K562 (cell line): ENCODE measurements around the gene PDE9A. TPM values are rescaled to one million over a fixed set of nuclear protein-coding genes. Genes with fewer than 3 reads are reported as not detected.

ENCODE experiments used
- ATAC-seq: fragments of 200-7000 bp; cut with Tn5 transposase; 3 replicates; pipeline ENCODE4 v1.9.1; 2020; ENCODE audit warnings: moderate library complexity
- BruUV-seq: library from RNA; stranded (reverse); fragments of 400-500 nt; replicated peaks from 2 replicates; lab custom pipeline; 2021; lab: Mats Ljungman, UMichigan
- CTCF ChIA-PET: fragments of 300-600 bp; formaldehyde crosslinking; extraction: SDS; loops from one replicate; lab custom pipeline; 2021; ENCODE audit warnings: low intra/inter-chr PET ratio; lab: Yijun Ruan, JAX
- POLR2A ChIA-PET: fragments of 300-600, 350-650 bp; sonication (Branson Sonifier 250); formaldehyde crosslinking; extraction: SDS; loops from one replicate; lab custom pipeline; 2021; ENCODE audit warnings: antibody characterized with exemption, inconsistent platforms; lab: Yijun Ruan, JAX
- DNase-seq, 4 experiments: peaks; one replicate each; pipeline versions ENCODE4 v3.0.0 to v3.0.0-alpha.2; 2011 to 2018; ENCODE audit warnings: low spot score in 3 of 4, mixed read lengths in 3 of 4; ENCODE audit errors: extremely low read depth in 1 of 4
- FAIRE-seq: peaks from 2 replicates; lab custom pipeline; 2011; peaks lifted over from hg19 to GRCh38; lab: Jason Lieb, UNC
- H2AFZ ChIP-seq: 2 replicates; pipeline ENCODE4 v1.6.0; 2011; ENCODE audit warnings: low read depth, low read length, control low read depth, inconsistent platforms
- H3K27ac ChIP-seq: fragments of 200-600 bp; 3 replicates; pipeline ENCODE4 v1.8.0; 2011; ENCODE audit warnings: low read depth, mild to moderate bottlenecking, control low read depth, inconsistent platforms, low read length, moderate library complexity, mixed read lengths; ENCODE audit errors: extremely low read depth
- H3K27me3 ChIP-seq, 2 experiments: fragments of 300-600 bp in 1 of 2; 2 replicates in 1 of 2; 3 replicates in 1 of 2; pipeline versions ENCODE4 v1.6.0 to v1.8.0; 2011; ENCODE audit warnings: inconsistent platforms in 2 of 2, low read length in 2 of 2, mild to moderate bottlenecking in 1 of 2, mixed read lengths in 1 of 2, moderate library complexity in 1 of 2; ENCODE audit not compliant: control insufficient read depth in 2 of 2, insufficient read depth in 2 of 2
- H3K36me3 ChIP-seq: fragments of 300-600 bp; 3 replicates; pipeline ENCODE4 v1.8.0; 2011; ENCODE audit warnings: mild to moderate bottlenecking, low read length, inconsistent platforms; ENCODE audit not compliant: control insufficient read depth, insufficient read depth
- H3K4me1 ChIP-seq, 2 experiments: fragments of 200-600 bp in 1 of 2; replicated peaks in 1 of 2; 2 replicates in 1 of 2; 3 replicates in 1 of 2; pipeline versions ENCODE4 v1.5.1 to v1.8.0; 2011; ENCODE audit warnings: inconsistent platforms in 2 of 2, low read length in 2 of 2, mild to moderate bottlenecking in 1 of 2, mixed read lengths in 1 of 2, moderate library complexity in 1 of 2; ENCODE audit not compliant: control insufficient read depth in 2 of 2, insufficient read depth in 2 of 2
- H3K4me2 ChIP-seq: 2 replicates; pipeline ENCODE4 v1.6.1; 2011; ENCODE audit warnings: low read length, control low read depth, inconsistent platforms, mixed read lengths; ENCODE audit not compliant: insufficient read depth
- H3K4me3 ChIP-seq: fragments of 200-600 bp; sonication (generic), shearing (Covaris generic); 2 replicates; pipeline ENCODE4 v1.5.1; 2016; ENCODE audit warnings: control low read depth, inconsistent platforms
- H3K79me2 ChIP-seq: fragments of 200-600 bp; 3 replicates; pipeline ENCODE4 v1.8.0; 2011; ENCODE audit warnings: low read length, inconsistent platforms; ENCODE audit not compliant: control insufficient read depth, insufficient read depth
- H3K9ac ChIP-seq, 2 experiments: 2 replicates each; pipeline versions ENCODE4 v1.6.0 to v1.6.1; 2011; ENCODE audit warnings: low read depth in 2 of 2, low read length in 2 of 2, control low read depth in 1 of 2, inconsistent platforms in 1 of 2, mild to moderate bottlenecking in 1 of 2, mixed read lengths in 1 of 2; ENCODE audit not compliant: insufficient read depth in 1 of 2
- H3K9me1 ChIP-seq: one replicate; pipeline ENCODE4 v1.6.0; 2011; ENCODE audit warnings: inconsistent platforms, mild to moderate bottlenecking, low read length, moderate library complexity; ENCODE audit not compliant: control insufficient read depth, insufficient read depth
- H3K9me3 ChIP-seq: replicated peaks from 2 replicates; pipeline ENCODE4 v1.5.1; 2011; ENCODE audit warnings: low read depth, low read length, inconsistent platforms; ENCODE audit not compliant: control insufficient read depth, insufficient read depth
- H4K20me1 ChIP-seq: replicated peaks from 2 replicates; pipeline ENCODE4 v1.6.1; 2011; ENCODE audit warnings: low read length, inconsistent platforms, mixed read lengths; ENCODE audit not compliant: control insufficient read depth, insufficient read depth
- CBX8 ChIP-seq: fragments of 200-600 bp; sonication (generic); IDR thresholded peaks from 2 replicates; pipeline ENCODE4 v1.6.1; 2012; ENCODE audit warnings: borderline replicate concordance, mixed run types, low read depth, mild to moderate bottlenecking, moderate library complexity, mixed read lengths, low read length, control low read depth, inconsistent platforms; ENCODE audit not compliant: poor library complexity, severe bottlenecking; ENCODE audit errors: extremely low read depth
- MLLT1 ChIP-seq, 2 experiments: fragments of 450-650 bp; IDR thresholded peaks; 2 replicates each; pipeline ENCODE4 v1.6.1; 2016
- MYBL2 ChIP-seq, 2 experiments: fragments of 450-650 bp in 1 of 2; sonication (generic) in 1 of 2; formaldehyde crosslinking in 1 of 2; IDR thresholded peaks; 2 replicates each; pipeline versions ENCODE4 v1.6.1 to v1.8.1; 2017 to 2022; ENCODE audit warnings: borderline replicate concordance in 1 of 2, inconsistent platforms in 1 of 2, low read depth in 1 of 2, mild to moderate bottlenecking in 1 of 2, missing genetic modification reagents in 1 of 2, moderate library complexity in 1 of 2
- PCBP1 ChIP-seq: fragments of 200-400 bp; formaldehyde crosslinking; IDR thresholded peaks from 2 replicates; pipeline ENCODE4 v1.6.1; 2018; ENCODE audit warnings: mild to moderate bottlenecking, low read depth, low read length; ENCODE audit not compliant: poor library complexity, severe bottlenecking
- RNF2 ChIP-seq: sonication (generic); IDR thresholded peaks from 2 replicates; pipeline ENCODE4 v1.6.1; 2016
- ZNF133 ChIP-seq: fragments of 250-450 bp; sonication (Bioruptor Pico); IDR thresholded peaks from 2 replicates; pipeline ENCODE4 v1.4.0; 2020; ENCODE audit warnings: mild to moderate bottlenecking
- ZNF76 ChIP-seq: fragments of 250-450 bp; sonication (Bioruptor Pico); IDR thresholded peaks from 2 replicates; pipeline ENCODE4 v1.4.0; 2020; ENCODE audit warnings: mild to moderate bottlenecking, moderate library complexity, borderline replicate concordance
- WGBS: fragments of 100-300 bp; shearing (Covaris generic); methylation state at CpG from one replicate; pipeline ENCODE4 v1.1.6; 2016; ENCODE audit warnings: low coverage, mixed read lengths; ENCODE audit not compliant: insufficient coverage; ENCODE audit errors: missing lambda C conversion rate; 5-methylcytosine and 5-hydroxymethylcytosine counted together
- in situ Hi-C: fragments of 300-500 bp; cut with MboI; formaldehyde crosslinking; loops from 4 replicates; pipeline ENCODE4 v1.15.0; 2018; ENCODE audit warnings: inconsistent platforms, mixed read lengths
- intact Hi-C: fragments of 100-400 bp; cut with micrococcal nuclease; formaldehyde crosslinking; loops from 2 replicates; pipeline ENCODE4 v1.14.2; 2022
- polyA plus RNA-seq, 8 experiments: library from polyadenylated mRNA; depleted of rRNA in 4 of 8; stranded (reverse) in 5 of 8; unstranded in 3 of 8; fragments of >200 nt; fragmentation: Nextera tagmentation in 2 of 8; fragmentation: Illumina TruSeq in 1 of 8; extraction: Ambion mirVana in 2 of 8; extraction: Trizol in 1 of 8; gene quantifications; 2 replicates each; pipeline versions ENCODE4 v1.2.1 to v1.2.3, GENCODE V29; 2011 to 2014; ENCODE audit warnings: inconsistent platforms in 1 of 8, missing spikeins in 1 of 8
- total RNA-seq, 7 experiments: library from RNA; depleted of rRNA in 6 of 7; stranded (reverse); fragments of >200 nt in 6 of 7; fragmentation: Illumina TruSeq in 2 of 7; extraction: Trizol in 2 of 7; gene quantifications; 2 replicates each; pipeline versions ENCODE4 v1.2.1 to v1.2.3, GENCODE V29; 2011 to 2021; ENCODE audit warnings: low replicate concordance in 1 of 7

Gene PDE9A
- total and polyA plus RNA-seq, 9 of the 15 experiments (the other 6 are each of a cell fraction or from before 2014, with no cell fraction given): 0.07 to 0.27 TPM; not detected in 7

DNA sequence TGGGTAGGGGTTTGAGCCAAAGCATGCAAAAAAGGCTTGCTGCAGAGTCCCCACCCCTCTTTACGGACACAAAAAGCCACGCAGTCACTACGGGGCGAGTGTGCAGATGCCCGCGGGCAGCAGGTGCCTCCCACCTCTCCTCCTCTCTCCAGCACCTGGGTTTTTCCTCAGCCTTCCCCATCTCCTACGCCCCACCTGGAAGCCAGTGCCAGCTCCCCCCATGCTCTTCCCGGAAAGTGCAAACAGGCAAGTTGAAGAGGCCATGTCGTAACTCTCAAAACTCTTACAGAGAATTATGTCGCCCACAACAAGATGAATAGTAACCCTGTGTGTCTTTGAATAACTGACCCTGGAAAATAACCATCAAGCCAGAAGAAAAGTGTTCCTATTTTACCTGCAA is 82.5 kb downstream of the PDE9A start:
- no peak overlapping the region for H3K27ac ChIP-seq
- H3K4me1 ChIP-seq: no peaks in the 10 kb centered on the region
- ChIA-PET POLR2A (interaction anchor here (1.3 kb wide), 1 partner anchor 11 kb away, joined by 6 read pairs; no protein-coding TSS in a partner anchor), CTCF (no interaction called here)
- no peak for DNase-seq
- no peak overlapping the region for H3K4me2 ChIP-seq
- intact Hi-C loops: no loop called here
- BruUV-seq: no TSS peak
- H3K9me1 ChIP-seq: no peaks in the 10 kb centered on the region
- TF ChIP-seq MLLT1 (IDR thresholded peaks at IDR 0.05): no peak
- TF ChIP-seq CBX8: no peak
- no peak for TF ChIP-seq MYBL2 (IDR thresholded peaks at IDR 0.05; ENCODE audit: low read depth)
- TF ChIP-seq MYBL2 (CRISPR knock-in tag; IDR thresholded peaks at IDR 0.05; ENCODE audit: borderline replicate concordance): no peak
- no peak for TF ChIP-seq ZNF76 (CRISPR knock-in tag)
- TF ChIP-seq RNF2: no peak
- no peak for TF ChIP-seq PCBP1
- TF ChIP-seq ZNF133 (CRISPR knock-in tag): no peak
- WGBS: 0% methylated on average over 10 of the region's 10 CpGs
- no peaks in the 10 kb centered on the region for H3K9me3 ChIP-seq
- H3K27me3 ChIP-seq: peaks cover 65 to 82% of the 10 kb centered on the region in 2 experiments
- H3K36me3 ChIP-seq: no peaks in the 10 kb centered on the region
- H2AFZ ChIP-seq: no peak overlapping the region
- no peak overlapping the region for H3K4me3 ChIP-seq
- H3K79me2 ChIP-seq: no peaks in the 10 kb centered on the region
- in situ Hi-C loops: no loop called here
- H3K9ac ChIP-seq: no peak overlapping the region
- no peak for FAIRE-seq
- ATAC-seq: no peak
- 0 out of 2 replicates have a peak, but pooled peaks cover 4% of the 10 kb centered on the region for H4K20me1 ChIP-seq
